ENCODE data around the gene SPAG9.
"Not testable (repeated sequence)": the region's sequence is repeated elsewhere in the genome, so short reads cannot be mapped to it uniquely, and the experiment has no call there.

Gene SPAG9

DNA sequence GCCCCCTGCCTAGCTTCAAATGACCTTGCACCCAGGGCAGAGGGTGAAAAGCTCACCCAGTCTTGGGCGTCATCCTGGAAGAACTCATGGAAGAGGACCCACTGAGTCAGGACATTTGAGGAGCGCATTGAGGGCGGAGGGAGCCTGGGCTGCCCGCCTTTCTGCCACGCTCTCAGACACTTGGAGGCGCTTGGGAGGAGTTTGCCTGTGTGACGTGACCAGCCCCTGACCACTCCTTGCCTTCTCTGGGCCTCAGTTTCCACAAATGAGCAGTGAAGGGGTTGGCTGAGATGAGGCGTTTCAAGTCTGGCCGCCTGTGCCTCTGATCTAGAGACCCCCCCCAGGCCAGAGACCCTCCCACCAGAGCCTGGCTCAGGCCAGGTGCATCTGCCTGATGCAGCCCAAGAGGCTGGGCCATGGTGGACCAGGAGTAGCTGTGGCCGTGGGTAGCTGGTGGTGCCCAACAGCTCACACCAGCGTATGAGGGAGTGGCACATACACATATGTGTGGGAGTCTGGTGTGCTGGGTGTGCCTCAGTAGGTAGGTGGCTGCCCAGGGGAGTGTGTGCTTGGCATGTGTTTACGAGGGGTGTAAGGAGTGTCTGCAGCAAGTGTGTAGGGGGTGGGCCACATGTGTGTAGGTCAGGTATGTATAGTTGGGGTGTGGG is 174.3 kb downstream of the SPAG9 start:
- no peak for DNase-seq (ENCODE audit: low read depth)
- TF ChIP-seq, protein P1, sequence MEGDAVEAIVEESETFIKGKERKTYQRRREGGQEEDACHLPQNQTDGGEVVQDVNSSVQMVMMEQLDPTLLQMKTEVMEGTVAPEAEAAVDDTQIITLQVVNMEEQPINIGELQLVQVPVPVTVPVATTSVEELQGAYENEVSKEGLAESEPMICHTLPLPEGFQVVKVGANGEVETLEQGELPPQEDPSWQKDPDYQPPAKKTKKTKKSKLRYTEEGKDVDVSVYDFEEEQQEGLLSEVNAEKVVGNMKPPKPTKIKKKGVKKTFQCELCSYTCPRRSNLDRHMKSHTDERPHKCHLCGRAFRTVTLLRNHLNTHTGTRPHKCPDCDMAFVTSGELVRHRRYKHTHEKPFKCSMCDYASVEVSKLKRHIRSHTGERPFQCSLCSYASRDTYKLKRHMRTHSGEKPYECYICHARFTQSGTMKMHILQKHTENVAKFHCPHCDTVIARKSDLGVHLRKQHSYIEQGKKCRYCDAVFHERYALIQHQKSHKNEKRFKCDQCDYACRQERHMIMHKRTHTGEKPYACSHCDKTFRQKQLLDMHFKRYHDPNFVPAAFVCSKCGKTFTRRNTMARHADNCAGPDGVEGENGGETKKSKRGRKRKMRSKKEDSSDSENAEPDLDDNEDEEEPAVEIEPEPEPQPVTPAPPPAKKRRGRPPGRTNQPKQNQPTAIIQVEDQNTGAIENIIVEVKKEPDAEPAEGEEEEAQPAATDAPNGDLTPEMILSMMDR (IDR thresholded peaks at IDR 0.05; ENCODE audit: low read depth, low read length, missing control alignments): no peak
- H3K4me3 ChIP-seq (ENCODE audit: low read depth, low read length): no peak overlapping the region

DNA sequence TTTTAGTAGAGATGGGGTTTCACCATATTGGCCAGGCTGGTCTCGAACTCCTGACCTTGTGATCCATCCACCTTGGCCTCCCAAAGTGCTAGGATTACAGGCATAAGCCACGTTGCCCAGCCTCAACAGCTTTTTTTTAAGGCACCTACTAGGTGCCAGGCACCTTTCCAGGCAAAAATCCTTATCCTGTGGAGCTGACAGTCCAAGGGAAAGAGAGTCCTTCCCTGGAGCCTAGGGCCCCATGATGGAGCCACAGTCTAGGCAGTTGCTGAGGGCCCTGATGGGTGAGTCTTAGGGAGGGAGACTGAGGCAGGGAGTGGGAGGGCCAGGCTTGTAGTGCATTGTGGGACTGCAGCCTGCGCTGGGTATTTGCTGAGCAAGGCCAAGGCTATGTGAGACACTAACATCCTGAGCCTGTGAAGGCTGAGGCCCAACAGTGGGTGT is 174.9 kb downstream of the SPAG9 start:
- DNase-seq (ENCODE audit: low read depth): no peak
- TF ChIP-seq, protein P1 (IDR thresholded peaks at IDR 0.05; ENCODE audit: low read depth, low read length, missing control alignments): no peak
- H3K4me3 ChIP-seq (ENCODE audit: low read depth, low read length): no peak overlapping the region

DNA sequence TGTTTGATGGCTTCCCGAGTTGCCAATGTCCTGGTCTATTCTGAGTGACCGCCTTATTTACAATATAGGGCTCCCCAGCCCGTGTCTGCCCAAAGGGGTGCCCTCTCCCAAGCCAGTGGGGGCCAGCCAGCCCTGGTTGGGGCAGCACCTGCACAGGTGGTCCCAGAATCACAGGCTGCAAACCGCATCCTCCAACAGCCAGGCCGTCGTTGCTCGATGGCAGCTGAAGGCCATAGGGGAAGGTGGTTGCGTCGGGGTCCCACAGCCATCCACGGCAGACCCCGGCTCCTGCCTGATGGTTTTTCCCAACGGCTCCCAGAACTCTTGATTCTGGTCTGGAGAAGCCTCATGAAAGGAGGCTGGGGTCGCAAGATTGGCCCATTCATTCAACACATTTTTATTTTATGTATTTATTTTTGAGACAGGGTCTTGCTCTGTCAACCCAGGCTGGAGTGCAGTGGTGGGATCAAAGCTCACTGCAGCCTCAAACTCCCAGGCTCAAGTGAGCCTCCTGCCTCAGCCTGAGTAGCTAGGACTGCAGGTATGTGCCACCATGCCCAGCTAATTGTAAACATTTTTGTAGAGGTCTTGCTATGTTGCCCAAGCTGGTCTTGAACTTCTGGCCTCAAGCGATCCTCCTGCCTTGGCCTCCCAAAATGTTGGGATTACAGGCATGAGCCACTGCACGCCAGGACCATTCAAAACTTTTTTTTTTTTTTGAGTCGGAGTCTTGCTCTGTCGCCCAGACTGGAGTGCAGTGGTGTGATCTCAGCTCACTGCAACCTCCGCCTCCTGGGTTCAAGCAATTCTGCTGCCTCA is 175.6 kb downstream of the SPAG9 start:
- H3K4me3 ChIP-seq (ENCODE audit: low read depth, low read length): peak overlapping the region; percentile 61
- no peak for DNase-seq (ENCODE audit: low read depth)
- TF ChIP-seq, protein P1 (IDR thresholded peaks at IDR 0.05; ENCODE audit: low read depth, low read length, missing control alignments): no peak

DNA sequence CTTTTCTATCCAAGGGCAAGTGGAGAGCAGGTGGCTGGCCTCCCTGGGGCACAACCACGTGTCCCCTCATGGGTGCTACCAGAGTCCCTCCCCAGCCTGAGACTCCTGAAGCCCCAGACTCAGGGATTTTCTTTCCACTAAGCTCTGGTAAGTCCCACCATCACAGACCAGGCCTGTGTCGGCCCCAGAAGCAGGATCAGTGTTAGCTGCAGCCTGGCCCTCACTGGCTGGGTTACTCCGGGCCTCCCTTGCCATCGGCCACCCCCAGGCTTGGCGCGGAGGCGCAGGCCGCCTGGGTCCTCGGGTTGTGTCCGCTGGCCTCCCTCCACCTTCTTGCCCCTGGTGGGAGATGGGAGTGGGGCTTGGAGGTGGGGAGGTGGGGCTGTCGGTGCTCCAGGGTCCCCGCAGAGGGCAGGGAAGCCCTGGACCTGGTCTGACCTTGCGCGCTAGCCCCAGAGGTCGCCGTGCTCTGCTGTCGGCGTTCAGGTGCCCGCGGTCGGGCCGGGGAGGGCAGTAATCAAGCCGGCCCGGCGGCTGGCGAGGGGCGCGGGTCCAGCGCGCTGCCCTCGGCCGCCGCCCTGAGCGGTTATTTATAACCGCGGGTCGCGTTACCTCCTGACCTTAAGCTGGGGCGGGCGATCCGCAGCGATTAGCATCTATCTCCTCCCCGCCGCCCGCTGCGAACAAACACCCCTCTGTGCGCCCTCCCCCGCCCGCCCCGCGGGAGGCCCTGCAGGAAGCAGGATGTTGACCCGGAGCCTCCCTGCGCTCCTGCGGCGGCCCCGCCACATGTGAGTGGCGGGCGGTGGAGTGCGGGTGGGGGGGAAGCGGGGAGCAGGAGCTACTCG is 176.4 kb downstream of the SPAG9 start:
- TF ChIP-seq, protein P1 (IDR thresholded peaks at IDR 0.05; ENCODE audit: low read depth, low read length, missing control alignments): no peak
- peak overlapping the region; percentile 61 for H3K4me3 ChIP-seq (ENCODE audit: low read depth, low read length)

DNA sequence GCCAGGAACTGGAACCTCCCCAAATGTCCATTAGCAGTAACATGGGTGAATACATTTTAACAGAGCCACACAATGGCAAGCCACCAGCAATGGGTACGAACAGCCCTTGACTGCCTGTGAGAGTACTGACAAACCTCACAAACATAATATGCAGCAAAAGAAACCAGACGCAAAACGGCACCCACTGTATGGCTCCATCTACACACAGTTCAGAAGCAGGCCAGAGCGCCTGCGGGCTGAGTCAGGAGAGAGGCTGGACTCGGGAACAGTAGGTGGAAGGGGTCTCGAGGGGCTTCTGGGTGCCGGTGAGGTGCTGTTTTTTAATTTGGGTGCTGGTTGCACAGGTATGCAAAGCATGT is 177.1 kb downstream of the SPAG9 start:
- TF ChIP-seq, protein P1 (IDR thresholded peaks at IDR 0.05; ENCODE audit: low read depth, low read length, missing control alignments): no peak
- no peak for DNase-seq (ENCODE audit: low read depth)
- peak overlapping the region; percentile 61; the same call in 1 of the 2 replicates for H3K4me3 ChIP-seq (ENCODE audit: low read depth, low read length)

More for the DNA sequence above, 176.4 kb downstream of the SPAG9 start:
- DNase-seq (ENCODE audit: low read depth): no peak

DNA sequence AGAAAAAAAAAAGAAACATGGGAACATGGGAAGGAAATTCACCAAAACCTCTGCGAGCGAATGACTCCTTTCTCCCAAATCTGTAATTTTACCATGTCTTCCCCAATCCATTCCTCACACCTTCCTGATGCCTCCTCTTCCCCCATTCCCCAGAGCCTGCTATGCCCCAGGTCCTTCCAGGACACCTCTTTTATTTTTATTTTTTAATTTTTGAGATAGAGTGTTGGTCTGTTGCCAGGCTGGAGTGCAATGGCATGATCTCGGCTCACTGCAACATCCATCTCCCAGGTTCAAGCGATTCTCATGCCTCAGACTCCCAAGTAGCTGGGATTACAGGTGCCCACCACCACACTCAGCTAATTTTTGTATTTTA is 179.0 kb downstream of the SPAG9 start:
- not testable (repeated sequence) for H3K4me3 ChIP-seq (ENCODE audit: low read depth, low read length); DNase-seq (ENCODE audit: low read depth)

Data from GM12864 (cell line).